SH-SY5Y (cell line): ENCODE measurements around the gene DKK2.

ENCODE experiments used
- GATA2 ChIP-seq: IDR thresholded peaks from 2 replicates; pipeline ENCODE4 v1.6.1; 2011; ENCODE audit warnings: mild to moderate bottlenecking, low read depth, low read length
- GATA3 ChIP-seq: IDR thresholded peaks from 2 replicates; pipeline ENCODE4 v1.6.1; 2011; ENCODE audit warnings: low read depth, mild to moderate bottlenecking, low read length, moderate library complexity

DNA sequence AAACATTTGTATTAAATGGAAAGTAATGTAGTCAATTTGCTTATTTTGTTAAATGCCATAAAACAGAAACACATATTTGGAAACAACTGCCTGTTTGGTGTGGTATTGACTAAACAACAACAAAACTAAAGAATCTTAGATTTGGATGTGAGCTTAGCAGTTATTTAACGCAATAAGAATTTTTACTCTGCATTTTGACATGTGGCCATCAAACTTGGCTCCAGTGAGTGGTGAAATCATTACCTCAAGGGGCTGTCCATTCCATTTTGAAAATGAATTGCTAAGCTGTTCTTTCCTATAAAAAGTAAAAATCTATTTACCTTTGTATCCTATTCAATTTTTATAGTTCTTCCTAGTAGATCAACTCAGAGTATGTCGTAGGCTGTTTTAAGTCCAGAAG lies 84.2 kb downstream of the DKK2 start:
- no peak for TF ChIP-seq GATA2
- no peak for TF ChIP-seq GATA3
